IMR-90 (cell line): ENCODE results near the gene ZMYND11. TPM values are rescaled to one million over a fixed set of nuclear protein-coding genes. Genes with fewer than 3 reads are reported as not detected.

Experiments used
- ATAC-seq: fragments of 200-7000 bp; cut with Tn5 transposase; 2 replicates; pipeline ENCODE4 v1.9.1; 2020; ENCODE audit warnings: low read depth, mild to moderate bottlenecking, moderate library complexity
- BruUV-seq: library from RNA; stranded (reverse); fragments of 400-500 nt; replicated peaks from 2 replicates; lab custom pipeline; 2021; lab: Mats Ljungman, UMichigan
- CTCF ChIA-PET: fragments of 300-600 bp; formaldehyde crosslinking; extraction: SDS; loops from one replicate; lab custom pipeline; 2021; ENCODE audit warnings: antibody characterized with exemption; lab: Yijun Ruan, JAX
- POLR2A ChIA-PET: fragments of 300-600 bp; sonication (Branson Sonifier 250); formaldehyde crosslinking; loops from one replicate; lab custom pipeline; 2022; ENCODE audit warnings: antibody characterized with exemption; ENCODE audit not compliant: unreplicated experiment; lab: Charles Lee
- DNase-seq: peaks from one replicate; pipeline ENCODE4 v3.0.0; 2013
- H2AFZ ChIP-seq: replicated peaks from 2 replicates; pipeline ENCODE3; 2013; ENCODE audit warnings: low read length, mild to moderate bottlenecking; ENCODE audit not compliant: poor library complexity
- H2AK5ac ChIP-seq: 2 replicates; pipeline ENCODE4 v1.6.1; 2013; ENCODE audit warnings: low read depth, low read length, inconsistent platforms
- H2AK9ac ChIP-seq: replicated peaks from 2 replicates; pipeline ENCODE3; 2013; ENCODE audit warnings: mild to moderate bottlenecking, low read depth, low read length, moderate library complexity; ENCODE audit not compliant: poor library complexity
- H2BK120ac ChIP-seq: 2 replicates; pipeline ENCODE4 v1.6.1; 2013; ENCODE audit warnings: low read depth, low read length, inconsistent platforms
- H2BK15ac ChIP-seq: 3 replicates; pipeline ENCODE4 v1.6.1; 2013; ENCODE audit warnings: low read depth, low read length, inconsistent platforms
- H2BK20ac ChIP-seq: 2 replicates; pipeline ENCODE4 v1.6.1; 2013; ENCODE audit warnings: low read depth, mild to moderate bottlenecking, inconsistent platforms, low read length, moderate library complexity
- H2BK5ac ChIP-seq: 2 replicates; pipeline ENCODE4 v1.6.1; 2013; ENCODE audit warnings: mild to moderate bottlenecking, low read depth, low read length, inconsistent platforms; ENCODE audit not compliant: poor library complexity, severe bottlenecking
- H3K14ac ChIP-seq: replicated peaks from 2 replicates; pipeline ENCODE4 v1.6.1; 2013; ENCODE audit warnings: low read depth, low read length, inconsistent platforms
- H3K18ac ChIP-seq: 2 replicates; pipeline ENCODE4 v1.6.1; 2013; ENCODE audit warnings: low read depth, low read length, control low read depth
- H3K23ac ChIP-seq: 2 replicates; pipeline ENCODE4 v1.6.1; 2013; ENCODE audit warnings: low read depth, low read length, inconsistent platforms
- H3K27ac ChIP-seq: 2 replicates; pipeline ENCODE4 v1.5.1; 2013; ENCODE audit warnings: mild to moderate bottlenecking, control low read depth, low read length; ENCODE audit not compliant: insufficient read depth
- H3K27me3 ChIP-seq: 2 replicates; pipeline ENCODE4 v1.6.1; 2013; ENCODE audit warnings: low read length; ENCODE audit not compliant: control insufficient read depth, insufficient read depth
- H3K36me3 ChIP-seq: 2 replicates; pipeline ENCODE4 v1.6.1; 2013; ENCODE audit warnings: low read length, mixed read lengths; ENCODE audit not compliant: control insufficient read depth, insufficient read depth
- H3K4ac ChIP-seq: 2 replicates; pipeline ENCODE4 v1.6.1; 2013; ENCODE audit warnings: low read depth, low read length, inconsistent platforms
- H3K4me1 ChIP-seq: 2 replicates; pipeline ENCODE4 v1.6.1; 2013; ENCODE audit warnings: low read length, mixed read lengths; ENCODE audit not compliant: control insufficient read depth, insufficient read depth
- H3K4me2 ChIP-seq: 2 replicates; pipeline ENCODE4 v1.6.1; 2013; ENCODE audit warnings: low read depth, mild to moderate bottlenecking, control low read depth, low read length, moderate library complexity
- H3K4me3 ChIP-seq: 2 replicates; pipeline ENCODE4 v1.5.1; 2013; ENCODE audit warnings: low read depth, mild to moderate bottlenecking, control low read depth, low read length, moderate library complexity; ENCODE audit not compliant: insufficient read depth
- H3K56ac ChIP-seq: 2 replicates; pipeline ENCODE4 v1.6.1; 2013; ENCODE audit warnings: low read length, inconsistent platforms; ENCODE audit not compliant: insufficient read depth; ENCODE audit errors: extremely low read depth
- H3K79me1 ChIP-seq, 2 experiments: 2 replicates each; pipeline ENCODE4 v1.6.1; 2013; ENCODE audit warnings: low read length in 2 of 2, inconsistent platforms in 1 of 2, low read depth in 1 of 2
- H3K9ac ChIP-seq: 2 replicates; pipeline ENCODE4 v1.6.1; 2013; ENCODE audit warnings: low read depth, low read length, control low read depth
- H3K9me1 ChIP-seq: 2 replicates; pipeline ENCODE4 v1.6.1; 2013; ENCODE audit warnings: low read length, inconsistent platforms; ENCODE audit not compliant: insufficient read depth
- H3K9me3 ChIP-seq: 2 replicates; pipeline ENCODE4 v1.6.1; 2013; ENCODE audit warnings: low read length; ENCODE audit not compliant: control insufficient read depth, insufficient read depth
- H4K20me1 ChIP-seq: 2 replicates; pipeline ENCODE4 v1.6.1; 2013; ENCODE audit warnings: low read length, inconsistent platforms; ENCODE audit not compliant: insufficient read depth
- H4K5ac ChIP-seq: 2 replicates; pipeline ENCODE4 v1.6.1; 2013; ENCODE audit warnings: mild to moderate bottlenecking, low read depth, low read length, control low read depth
- H4K8ac ChIP-seq, 2 experiments: 2 replicates each; pipeline ENCODE4 v1.6.1; 2013; ENCODE audit warnings: low read depth in 2 of 2, low read length in 2 of 2, control low read depth in 1 of 2, inconsistent platforms in 1 of 2
- H4K91ac ChIP-seq: 2 replicates; pipeline ENCODE4 v1.6.1; 2013; ENCODE audit warnings: low read depth, low read length, inconsistent platforms; ENCODE audit not compliant: insufficient read depth
- CEBPB ChIP-seq: IDR thresholded peaks from 2 replicates; pipeline ENCODE4 v1.6.1; 2012; ENCODE audit warnings: low read depth, low read length, improper control_type of control experiment
- CHD1 ChIP-seq: IDR thresholded peaks from 2 replicates; pipeline ENCODE4 v1.6.1; 2012; ENCODE audit warnings: low read depth, low read length, improper control_type of control experiment
- FOS ChIP-seq: fragments of 150-350 bp; IDR thresholded peaks from 2 replicates; pipeline ENCODE4 v1.6.1; 2016; ENCODE audit warnings: low read depth, low read length
- MAFK ChIP-seq: IDR thresholded peaks from 2 replicates; pipeline ENCODE4 v1.6.1; 2012; ENCODE audit warnings: low read depth, low read length, improper control_type of control experiment
- MAZ ChIP-seq: IDR thresholded peaks from 2 replicates; pipeline ENCODE4 v1.6.1; 2012; ENCODE audit warnings: low read depth, mild to moderate bottlenecking, low read length, improper control_type of control experiment, moderate library complexity, borderline replicate concordance
- MXI1 ChIP-seq: IDR thresholded peaks from 2 replicates; pipeline ENCODE4 v1.6.1; 2012; ENCODE audit warnings: low read depth, mild to moderate bottlenecking, low read length, moderate library complexity, borderline replicate concordance
- RAD21 ChIP-seq: IDR thresholded peaks from 2 replicates; pipeline ENCODE4 v1.6.1; 2012; ENCODE audit warnings: low read length, improper control_type of control experiment
- RCOR1 ChIP-seq: IDR thresholded peaks from 2 replicates; pipeline ENCODE4 v1.6.1; 2012; ENCODE audit warnings: mild to moderate bottlenecking, low read length, improper control_type of control experiment; ENCODE audit not compliant: insufficient replicate concordance
- RFX5 ChIP-seq: IDR thresholded peaks from 2 replicates; pipeline ENCODE4 v1.8.0; 2012; ENCODE audit warnings: low read depth, mild to moderate bottlenecking, low read length, moderate library complexity
- SMC3 ChIP-seq: fragments of 150-350 bp; IDR thresholded peaks from 2 replicates; pipeline ENCODE4 v1.6.1; 2016; ENCODE audit warnings: low read depth, mild to moderate bottlenecking, antibody characterized with exemption, low read length, moderate library complexity
- WGBS, 2 experiments: methylation state at CpG; one replicate each; pipeline versions ENCODE4 v1.1.5 to v1.1.7; 2013; ENCODE audit warnings: missing lambda C conversion rate in 2 of 2; ENCODE audit not compliant: insufficient read length in 1 of 2; ENCODE audit errors: extremely low coverage in 2 of 2; 5-methylcytosine and 5-hydroxymethylcytosine counted together
- dilution Hi-C: fragments of 300-500 bp; cut with HindIII; formaldehyde crosslinking; loops from one replicate; pipeline ENCODE4 v1.14.3; 2018; ENCODE audit warnings: low sequenced_read_pairs; ENCODE audit not compliant: unreplicated experiment
- in situ Hi-C: fragments of 300-500 bp; cut with MboI; formaldehyde crosslinking; loops from 3 replicates; pipeline ENCODE4 v1.14.3; 2019; ENCODE audit warnings: low sequenced_read_pairs, inconsistent platforms, mixed read lengths
- intact Hi-C: fragments of 100-400 bp; cut with micrococcal nuclease; formaldehyde crosslinking; loops from 2 replicates; pipeline ENCODE4 v1.10.0; 2022
- polyA plus RNA-seq, 3 experiments: library from polyadenylated mRNA; depleted of rRNA; stranded (reverse); fragments of >200 nt; gene quantifications; 2 replicates each; pipeline ENCODE4 v1.2.3, GENCODE V29; 2012; ENCODE audit warnings: low replicate concordance in 1 of 3
- total RNA-seq: library from RNA; depleted of rRNA; stranded (reverse); fragments of >200 nt; gene quantifications from 2 replicates; pipeline ENCODE4 v1.2.3, GENCODE V29; 2012

The ZMYND11 gene
- total and polyA plus RNA-seq, 2 of the 4 experiments (the other 2 are of a cell fraction), result 39.5 to 72.2 TPM

DNA sequence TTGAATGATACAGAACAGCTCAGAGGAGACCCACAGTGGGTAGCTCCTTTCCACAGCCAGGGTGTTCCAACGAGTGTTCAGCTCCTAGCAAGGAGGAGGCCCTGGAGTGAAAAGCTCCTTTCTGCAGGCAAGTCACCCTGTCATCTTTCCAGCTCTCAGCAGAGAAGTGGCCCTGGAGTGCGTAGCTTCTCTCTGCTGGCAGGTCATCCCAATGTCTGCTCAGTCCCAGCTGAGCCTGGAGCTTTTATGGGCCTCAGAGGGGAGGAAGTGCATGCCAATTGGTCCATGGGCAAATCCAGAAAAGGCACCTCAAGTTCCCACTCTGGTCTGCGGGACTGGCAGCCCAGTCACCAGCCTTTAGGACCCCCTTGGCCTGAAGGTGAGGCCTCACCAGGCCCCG is 30.8 kb upstream of the ZMYND11 start:
- no peak overlapping the region for H3K14ac ChIP-seq
- no peak overlapping the region for H2AFZ ChIP-seq
- no peak for DNase-seq
- H4K8ac ChIP-seq, result no peak overlapping the region
- no peak overlapping the region for H2BK5ac ChIP-seq
- H2BK15ac ChIP-seq, result no peak overlapping the region
- H4K5ac ChIP-seq, result no peak overlapping the region
- no peak overlapping the region for H3K27ac ChIP-seq
- no peak overlapping the region for H2BK120ac ChIP-seq
- ChIA-PET POLR2A (no interaction called here), CTCF (interaction anchor here (0.9 kb wide), 1 partner anchor 23 kb away, joined by 3 read pairs; no protein-coding TSS in a partner anchor)
- in situ Hi-C loops (no loop called here), intact Hi-C loops (no loop called here), dilution Hi-C loops (no loop called here)
- H3K56ac ChIP-seq, result no peak overlapping the region
- 36% methylated on average over 2 of the region's 4 CpGs; no CpG with 5 or more reads in 1 of the 2 experiments for WGBS, 2 experiments
- peaks cover 2% of the 10 kb centered on the region; the same call in 1 of the 2 replicates for H3K9me3 ChIP-seq
- H2AK5ac ChIP-seq, result no peak overlapping the region
- no peaks in the 10 kb centered on the region for H3K79me1 ChIP-seq
- H4K91ac ChIP-seq, result no peak overlapping the region
- H3K9ac ChIP-seq, result no peak overlapping the region
- peaks cover 8% of the 10 kb centered on the region; the same call in 1 of the 2 replicates for H3K27me3 ChIP-seq
- H2BK20ac ChIP-seq, result no peak overlapping the region
- no peaks in the 10 kb centered on the region for H3K4me1 ChIP-seq
- no peak overlapping the region for H2AK9ac ChIP-seq
- H3K4me2 ChIP-seq, result no peak overlapping the region
- H3K36me3 ChIP-seq, result no peaks in the 10 kb centered on the region
- H3K4me3 ChIP-seq, result no peak overlapping the region
- H3K18ac ChIP-seq, result no peak overlapping the region
- no peak for TF ChIP-seq MXI1
- TF ChIP-seq RCOR1, result no peak
- TF ChIP-seq MAZ, result no peak
- TF ChIP-seq FOS, result no peak
- TF ChIP-seq SMC3, result no peak
- no peak for TF ChIP-seq MAFK
- no peak for TF ChIP-seq CEBPB
- TF ChIP-seq RAD21, result no peak
- no peak for TF ChIP-seq RFX5
- TF ChIP-seq CHD1, result no peak
- no peak for ATAC-seq
- no peak overlapping the region for H3K4ac ChIP-seq
- no peaks in the 10 kb centered on the region for H4K20me1 ChIP-seq
- BruUV-seq, result no TSS peak
- H3K9me1 ChIP-seq, result no peaks in the 10 kb centered on the region
- H3K23ac ChIP-seq, result no peak overlapping the region
